OCI-LY7 (cell line): ENCODE results near the gene ZC4H2.

Experiments
- EZH2phosphoT487 ChIP-seq: fragments of 200-600 bp; sonication (generic); IDR thresholded peaks from 2 replicates; pipeline ENCODE4 v1.6.1; 2018; ENCODE audit warnings: low read depth, borderline replicate concordance, mild to moderate bottlenecking, mixed run types, antibody characterized with exemption, low read length, moderate library complexity, mixed read lengths
- TF ChIP-seq, protein P1 (sequence below): fragments of 200-600 bp; sonication (generic); conservative IDR thresholded peaks from 2 replicates; pipeline ENCODE4 v1.5.1; 2014; ENCODE audit warnings: mild to moderate bottlenecking, antibody characterized with exemption, low read length, moderate library complexity, mixed read lengths

DNA sequence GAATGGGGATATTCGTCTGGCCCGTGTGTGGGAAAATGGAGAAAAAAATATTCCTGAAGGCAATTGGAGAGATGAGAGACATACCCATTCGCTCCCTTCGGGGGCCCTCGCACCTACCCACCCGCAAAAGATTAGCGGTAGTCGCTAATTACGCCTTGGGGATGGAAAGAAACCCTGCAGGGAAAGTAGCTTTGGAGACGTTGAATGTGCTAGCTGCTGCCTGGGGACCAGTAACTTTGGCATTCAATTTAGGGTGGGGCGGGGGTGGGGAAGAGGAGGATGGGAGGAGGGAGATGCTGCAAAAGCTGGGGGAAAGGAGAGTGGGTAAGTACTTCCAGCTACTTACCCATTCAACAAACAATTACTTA lies 407 bp upstream of the ZC4H2 start:
- TF ChIP-seq, protein P1, sequence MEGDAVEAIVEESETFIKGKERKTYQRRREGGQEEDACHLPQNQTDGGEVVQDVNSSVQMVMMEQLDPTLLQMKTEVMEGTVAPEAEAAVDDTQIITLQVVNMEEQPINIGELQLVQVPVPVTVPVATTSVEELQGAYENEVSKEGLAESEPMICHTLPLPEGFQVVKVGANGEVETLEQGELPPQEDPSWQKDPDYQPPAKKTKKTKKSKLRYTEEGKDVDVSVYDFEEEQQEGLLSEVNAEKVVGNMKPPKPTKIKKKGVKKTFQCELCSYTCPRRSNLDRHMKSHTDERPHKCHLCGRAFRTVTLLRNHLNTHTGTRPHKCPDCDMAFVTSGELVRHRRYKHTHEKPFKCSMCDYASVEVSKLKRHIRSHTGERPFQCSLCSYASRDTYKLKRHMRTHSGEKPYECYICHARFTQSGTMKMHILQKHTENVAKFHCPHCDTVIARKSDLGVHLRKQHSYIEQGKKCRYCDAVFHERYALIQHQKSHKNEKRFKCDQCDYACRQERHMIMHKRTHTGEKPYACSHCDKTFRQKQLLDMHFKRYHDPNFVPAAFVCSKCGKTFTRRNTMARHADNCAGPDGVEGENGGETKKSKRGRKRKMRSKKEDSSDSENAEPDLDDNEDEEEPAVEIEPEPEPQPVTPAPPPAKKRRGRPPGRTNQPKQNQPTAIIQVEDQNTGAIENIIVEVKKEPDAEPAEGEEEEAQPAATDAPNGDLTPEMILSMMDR: no peak
- TF ChIP-seq EZH2phosphoT487: no peak
